Articular chondrocyte of knee joint (primary cell): ENCODE measurements around the gene APH1B. TPM values are rescaled to one million over a fixed set of nuclear protein-coding genes. Genes with fewer than 3 reads are reported as not detected.

Experiments used
- total RNA-seq: library from RNA; depleted of rRNA; stranded (reverse); fragments of >200 nt; gene quantifications from 2 replicates; pipeline ENCODE4 v1.2.3, GENCODE V29; 2012

The APH1B gene
- total RNA-seq, result 19.5 TPM in 2 replicates

GRCh38 chr15:63277038-63277892 lies at the start of gene APH1B:
TSS of gene APH1B (plus strand) at chr15:63277605. CDS start at chr15:63277624, 19 bp downstream.

Other genes starting within 250 kb of the APH1B start
- gene TPM1, start 234.9 kb upstream of the APH1B start, total RNA-seq, result 679 and 893 TPM in 2 replicates
- 34.4 and 37.0 TPM in 2 replicates for gene LACTB, start 155.7 kb upstream of the APH1B start, total RNA-seq
- gene RPS27L, start 120.1 kb upstream of the APH1B start, total RNA-seq, result 190 and 267 TPM in 2 replicates
- gene RAB8B, start 88.0 kb upstream of the APH1B start, total RNA-seq, result 83.2 and 91.6 TPM in 2 replicates
- 133 and 140 TPM in 2 replicates for gene CA12, start 104.2 kb downstream of the APH1B start, total RNA-seq
- 46.6 and 55.3 TPM in 2 replicates for gene USP3, start 227.0 kb downstream of the APH1B start, total RNA-seq